ENCODE measurements around the gene RNASE3. TPM values are rescaled to one million over a fixed set of nuclear protein-coding genes. Genes with fewer than 3 reads are reported as not detected.
"Not testable (repeated sequence)": the region's sequence is repeated elsewhere in the genome, so short reads cannot be mapped to it uniquely, and the experiment has no call there.

Gene RNASE3
- total RNA-seq, 2 experiments from 2014 or later: not detected

DNA sequence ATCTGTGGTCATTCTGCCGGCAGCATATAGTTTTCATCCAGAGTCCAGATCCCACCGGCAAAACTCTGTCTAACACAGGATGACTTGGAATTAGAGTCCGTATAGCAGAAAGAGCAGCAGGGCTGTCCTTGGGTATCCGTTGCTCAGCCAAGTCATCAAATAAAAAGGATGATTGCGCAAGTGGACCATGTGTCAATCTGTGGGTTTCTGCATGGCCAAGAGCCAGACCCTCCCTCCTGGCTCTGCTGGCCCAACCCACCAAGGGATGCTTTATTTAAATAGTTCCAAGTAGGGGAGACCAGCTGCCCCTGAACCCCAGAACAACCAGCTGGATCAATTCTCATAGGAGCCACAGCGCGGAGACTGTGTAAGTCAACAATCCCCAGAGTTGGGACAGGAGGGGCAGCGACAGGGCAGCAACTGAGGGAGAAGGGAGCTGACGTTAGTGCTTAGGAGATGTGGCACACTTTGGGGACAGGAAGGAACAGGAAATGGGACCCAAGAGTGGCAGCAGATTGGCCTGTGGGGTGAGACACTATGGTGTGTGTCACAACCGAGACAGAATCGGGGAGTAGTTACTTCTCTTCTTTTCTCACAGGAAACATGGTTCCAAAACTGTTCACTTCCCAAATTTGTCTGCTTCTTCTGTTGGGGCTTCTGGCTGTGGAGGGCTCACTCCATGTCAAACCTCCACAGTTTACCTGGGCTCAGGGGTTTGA is 28.0 kb downstream of the RNASE3 start:
- H3K4me3 Mint-ChIP-seq; DNase-seq; H3K36me3 Mint-ChIP-seq (ENCODE audit: low read depth); intact Hi-C loops (cut with DNase I, micrococcal nuclease); H3K9me3 Mint-ChIP-seq (ENCODE audit: low read depth); H3K27ac Mint-ChIP-seq; CTCF ChIA-PET; POLR2A ChIA-PET; H3K4me1 Mint-ChIP-seq; ATAC-seq: not testable (repeated sequence)
- peaks cover 28% of the 10 kb centered on the region for H3K27me3 Mint-ChIP-seq

DNA sequence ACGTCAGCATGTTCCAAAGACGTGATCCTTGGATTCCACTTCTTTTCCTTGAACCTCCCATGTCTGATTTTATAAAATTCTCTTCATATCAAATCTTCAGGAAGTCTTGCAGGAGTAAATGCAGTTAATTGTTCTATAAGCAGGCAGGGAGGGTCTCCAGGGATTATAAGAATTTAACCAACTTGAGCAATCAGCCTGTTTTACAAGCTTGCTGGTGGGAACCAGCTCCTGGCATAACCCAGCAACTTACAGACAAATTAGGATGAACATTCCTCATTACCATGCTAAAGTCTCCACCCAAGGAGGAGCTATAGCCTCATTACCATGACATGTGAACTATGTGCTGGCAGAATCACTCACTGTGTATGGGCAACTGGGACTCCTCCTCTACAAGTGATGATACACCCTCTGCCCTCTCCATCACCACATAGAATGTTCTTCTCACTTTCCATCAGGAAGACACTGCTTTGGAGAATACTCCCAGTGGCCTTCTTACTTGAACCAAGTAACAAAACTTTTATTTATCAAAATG is 32.6 kb downstream of the RNASE3 start:
- H3K27me3 Mint-ChIP-seq: peaks cover 21% of the 10 kb centered on the region
- H3K36me3 Mint-ChIP-seq (ENCODE audit: low read depth); H3K9me3 Mint-ChIP-seq (ENCODE audit: low read depth); ATAC-seq; H3K4me1 Mint-ChIP-seq; H3K4me3 Mint-ChIP-seq; intact Hi-C loops (cut with DNase I, micrococcal nuclease); POLR2A ChIA-PET; H3K27ac Mint-ChIP-seq; DNase-seq: not testable (repeated sequence)
- CTCF ChIA-PET: interaction anchor here (0.6 kb wide), 1 partner anchor 73 kb away, joined by 4 read pairs; no protein-coding TSS in a partner anchor

DNA sequence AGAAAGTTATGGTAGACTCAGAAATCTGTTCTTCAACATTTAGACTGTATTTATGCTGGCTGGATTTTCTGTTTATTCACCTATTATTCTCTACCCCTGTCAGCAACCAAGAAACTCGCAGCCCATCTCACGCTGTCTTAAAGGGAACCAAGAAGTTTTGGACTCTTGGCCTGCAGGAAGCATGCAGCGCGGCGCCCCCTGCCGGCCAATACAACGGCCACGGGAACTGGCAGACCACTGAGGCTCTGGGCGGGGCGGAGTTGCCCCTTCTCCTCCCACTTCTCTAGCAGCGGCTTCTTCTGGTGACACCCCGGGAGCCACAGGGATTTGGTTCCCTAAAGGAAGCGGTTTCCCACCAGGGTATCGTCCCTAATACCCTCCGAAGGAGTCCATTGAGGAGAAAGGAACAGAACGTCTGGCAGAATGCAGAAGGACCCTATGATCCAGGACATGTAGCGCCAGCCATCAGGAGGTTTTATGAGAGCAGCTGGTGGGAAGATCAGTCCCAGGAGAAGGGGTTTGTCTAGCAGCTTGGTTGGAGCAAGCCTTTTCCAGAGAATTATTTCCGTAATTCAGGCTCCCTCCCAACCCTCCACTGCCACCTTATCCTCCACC is 43.1 kb downstream of the RNASE3 start:
- no peak overlapping the region for H3K27ac Mint-ChIP-seq
- no peaks in the 10 kb centered on the region for H3K36me3 Mint-ChIP-seq (ENCODE audit: low read depth)
- H3K9me3 Mint-ChIP-seq (ENCODE audit: low read depth): no peaks in the 10 kb centered on the region
- H3K27me3 Mint-ChIP-seq: no peaks in the 10 kb centered on the region
- ChIA-PET POLR2A (no interaction called here), CTCF (interaction anchor here (0.8 to 2.2 kb wide), 4 partner anchors 9 to 193 kb away, joined by 3 to 9 read pairs (median 3); no protein-coding TSS in a partner anchor)
- intact Hi-C loops (cut with DNase I, micrococcal nuclease): no loop called here
- H3K4me1 Mint-ChIP-seq: no peaks in the 10 kb centered on the region
- no peak overlapping the region for H3K4me3 Mint-ChIP-seq
- ATAC-seq: no peak
- DNase-seq: peak; percentile 65

DNA sequence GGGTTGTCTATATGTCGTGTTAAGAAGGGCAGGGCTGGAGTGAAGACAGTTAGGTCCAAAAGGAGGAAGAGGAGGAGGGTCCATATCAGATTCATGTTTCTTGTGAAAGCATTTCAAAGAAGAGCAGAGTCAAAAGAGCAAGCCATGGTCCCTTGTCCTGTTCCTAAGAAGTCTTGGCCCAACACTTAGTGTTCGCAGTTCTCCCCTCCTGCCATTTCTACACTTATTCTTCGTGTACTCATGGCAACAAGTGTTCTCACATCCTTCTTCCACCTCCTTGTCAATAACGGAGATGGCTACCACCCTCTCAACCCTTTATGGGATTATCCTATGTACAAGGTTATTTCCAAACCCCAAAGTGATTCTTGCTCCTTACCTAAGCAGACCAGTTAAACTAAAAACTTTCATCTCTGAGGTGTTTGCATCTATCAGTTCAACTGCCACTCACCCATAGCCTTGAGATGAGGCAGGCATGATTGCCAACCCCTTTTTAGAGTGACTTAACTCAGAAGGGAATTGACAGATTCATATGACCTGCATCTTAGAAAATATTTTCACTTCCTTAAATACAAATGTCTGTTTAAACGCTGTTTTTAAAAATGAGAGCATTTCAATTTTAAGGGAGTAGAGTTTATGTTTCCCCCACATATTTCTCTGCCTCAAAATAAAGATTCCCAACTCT is 44.3 kb downstream of the RNASE3 start:
- DNase-seq (no peak), ATAC-seq (no peak)
- ChIA-PET POLR2A (no interaction called here), CTCF (no interaction called here)
- Mint-ChIP-seq H3K9me3 (ENCODE audit: low read depth) (no peaks in the 10 kb centered on the region), H3K27ac (no peak overlapping the region), H3K4me3 (no peak overlapping the region), H3K27me3 (no peaks in the 10 kb centered on the region), H3K4me1 (no peaks in the 10 kb centered on the region), H3K36me3 (ENCODE audit: low read depth) (no peaks in the 10 kb centered on the region)
- intact Hi-C loops (cut with DNase I, micrococcal nuclease): no loop called here

Other genes starting within 250 kb of the RNASE3 start
- not detected for gene OR6S1, start 249.7 kb upstream of the RNASE3 start, total RNA-seq
- under 1 TPM; 0.37 to 0.50 TPM for gene RNASE4, start 206.8 kb upstream of the RNASE3 start, total RNA-seq
- 1 to 10 TPM in 1 of 2 experiments, under 1 TPM in 1; 0.83 to 1.8 TPM for gene ANG, start 202.6 kb upstream of the RNASE3 start, total RNA-seq
- gene EDDM3A, start 145.5 kb upstream of the RNASE3 start, total RNA-seq: not detected
- not detected for gene EDDM3B, start 123.0 kb upstream of the RNASE3 start, total RNA-seq
- under 1 TPM; 0.46 to 0.62 TPM for gene RNASE6, start 110.1 kb upstream of the RNASE3 start, total RNA-seq
- gene RNASE1, start 88.5 kb upstream of the RNASE3 start, total RNA-seq: not detected
- not detected for gene RNASE2, start 64.1 kb downstream of the RNASE3 start, total RNA-seq
- gene METTL17, start 98.6 kb downstream of the RNASE3 start, total RNA-seq: 10 to 100 TPM; 89.3 to 90.0 TPM
- gene SLC39A2, start 107.9 kb downstream of the RNASE3 start, total RNA-seq: under 1 TPM; 0.21 to 0.30 TPM
- 1 to 10 TPM; 5.5 to 7.0 TPM for gene NDRG2, start 133.7 kb downstream of the RNASE3 start, total RNA-seq
- gene TPPP2, start 138.8 kb downstream of the RNASE3 start, total RNA-seq: not detected
- gene RNASE13, start 143.4 kb downstream of the RNASE3 start, total RNA-seq: not detected
- not detected for gene RNASE7, start 151.0 kb downstream of the RNASE3 start, total RNA-seq
- gene RNASE8, start 166.4 kb downstream of the RNASE3 start, total RNA-seq: not detected
- under 1 TPM; 0.05 to 0.09 TPM for gene ARHGEF40, start 178.9 kb downstream of the RNASE3 start, total RNA-seq
- gene ZNF219, start 207.3 kb downstream of the RNASE3 start, total RNA-seq: 10 to 100 TPM in 1 of 2 experiments, 1 to 10 TPM in 1; 9.6 to 10.8 TPM
- under 1 TPM in 1 of 2 experiments, not detected in 1; 0.44 TPM for gene TMEM253, start 209.7 kb downstream of the RNASE3 start, total RNA-seq

Data from activated CD4-positive, alpha-beta T cell treated with anti-CD3 and anti-CD28 coated beads for 36 hours (primary cell).